ENCODE measurements around the gene FMN1.

DNA sequence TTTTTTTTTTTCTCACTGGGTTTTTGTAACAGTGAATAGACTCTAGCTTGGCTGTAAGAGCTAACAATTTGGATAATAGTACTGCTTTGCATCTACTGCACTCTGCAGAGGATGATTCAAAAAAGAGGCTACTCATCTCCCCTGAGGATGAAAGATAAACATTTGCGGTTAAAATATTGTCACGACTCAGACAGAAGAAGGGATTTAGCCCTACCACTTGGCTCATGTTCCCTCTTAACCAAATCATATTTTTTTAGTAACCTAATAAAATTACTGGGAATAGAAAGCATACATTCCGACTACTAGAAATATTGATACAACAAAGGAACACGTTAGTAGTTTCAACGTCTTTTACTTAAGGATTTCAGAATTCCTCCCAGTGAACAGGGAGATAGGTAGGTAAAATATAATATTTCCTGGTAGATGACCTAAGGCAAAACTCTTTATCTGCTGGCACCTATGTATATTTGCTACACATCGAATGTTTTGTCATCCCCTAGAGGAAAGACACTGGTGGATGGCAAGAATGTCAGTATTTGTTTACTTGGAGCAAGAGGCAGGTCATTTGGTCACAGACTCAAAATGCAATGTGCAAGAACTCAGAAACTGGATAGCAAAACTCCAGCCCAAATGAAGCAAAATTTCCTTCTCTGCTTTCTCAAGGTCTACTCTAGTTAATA, 365.9 kb downstream of the FMN1 start:
- TF ChIP-seq, protein P1, sequence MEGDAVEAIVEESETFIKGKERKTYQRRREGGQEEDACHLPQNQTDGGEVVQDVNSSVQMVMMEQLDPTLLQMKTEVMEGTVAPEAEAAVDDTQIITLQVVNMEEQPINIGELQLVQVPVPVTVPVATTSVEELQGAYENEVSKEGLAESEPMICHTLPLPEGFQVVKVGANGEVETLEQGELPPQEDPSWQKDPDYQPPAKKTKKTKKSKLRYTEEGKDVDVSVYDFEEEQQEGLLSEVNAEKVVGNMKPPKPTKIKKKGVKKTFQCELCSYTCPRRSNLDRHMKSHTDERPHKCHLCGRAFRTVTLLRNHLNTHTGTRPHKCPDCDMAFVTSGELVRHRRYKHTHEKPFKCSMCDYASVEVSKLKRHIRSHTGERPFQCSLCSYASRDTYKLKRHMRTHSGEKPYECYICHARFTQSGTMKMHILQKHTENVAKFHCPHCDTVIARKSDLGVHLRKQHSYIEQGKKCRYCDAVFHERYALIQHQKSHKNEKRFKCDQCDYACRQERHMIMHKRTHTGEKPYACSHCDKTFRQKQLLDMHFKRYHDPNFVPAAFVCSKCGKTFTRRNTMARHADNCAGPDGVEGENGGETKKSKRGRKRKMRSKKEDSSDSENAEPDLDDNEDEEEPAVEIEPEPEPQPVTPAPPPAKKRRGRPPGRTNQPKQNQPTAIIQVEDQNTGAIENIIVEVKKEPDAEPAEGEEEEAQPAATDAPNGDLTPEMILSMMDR (IDR thresholded peaks at IDR 0.05 in 8 of 11, conservative IDR thresholded peaks at IDR 0.05 in 3 of 11), result no peak
- TF ChIP-seq POLR2AphosphoS5 (IDR thresholded peaks at IDR 0.05) (no peak), POLR2A (IDR thresholded peaks at IDR 0.05) (no peak)
